ENCODE data around the gene HOTAIR.
A peak's percentile ranks its signal among the peaks of the same experiment; 100 is the strongest.

HOTAIR gene

GRCh38 chr12:54011665-54012532 is 37.1 kb upstream of the HOTAIR start:
- DNase-seq (ENCODE audit: low read depth), result no peak

DNA sequence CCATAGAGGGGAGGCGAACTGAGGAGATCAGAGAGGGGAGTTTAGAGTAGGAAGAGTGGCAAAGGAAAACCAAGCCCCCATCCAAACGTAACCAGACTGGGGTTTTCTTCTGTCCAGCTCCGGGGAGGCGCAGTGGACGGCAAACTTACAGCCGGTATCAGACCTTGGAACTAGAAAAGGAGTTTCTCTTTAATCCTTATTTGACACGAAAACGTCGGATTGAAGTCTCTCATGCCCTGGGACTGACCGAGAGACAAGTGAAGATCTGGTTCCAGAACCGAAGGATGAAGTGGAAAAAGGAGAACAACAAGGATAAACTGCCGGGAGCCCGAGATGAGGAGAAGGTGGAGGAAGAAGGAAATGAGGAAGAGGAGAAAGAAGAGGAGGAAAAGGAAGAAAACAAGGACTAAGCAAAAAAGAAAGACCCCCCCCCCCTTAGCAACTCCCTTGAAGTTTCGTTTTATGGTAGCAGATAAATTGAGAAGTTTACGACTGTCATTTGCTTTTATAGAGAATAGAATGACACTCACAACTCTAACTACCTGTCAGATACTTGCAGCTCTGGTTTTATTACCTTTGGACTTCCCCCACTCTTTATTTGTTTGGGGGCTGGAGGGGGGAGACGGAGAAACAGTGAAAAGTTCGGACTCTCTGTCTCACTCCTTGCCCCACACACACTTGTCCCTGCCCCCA is 36.4 kb upstream of the HOTAIR start:
- DNase-seq (ENCODE audit: low read depth), result no peak

- no peak for DNase-seq (ENCODE audit: low read depth)
These were observed 35.6 kb upstream of the HOTAIR start for GRCh38 chr12:54010053-54010971.

GRCh38 chr12:54009171-54010052 is 34.7 kb upstream of the HOTAIR start:
- no peak for DNase-seq (ENCODE audit: low read depth)

DNA sequence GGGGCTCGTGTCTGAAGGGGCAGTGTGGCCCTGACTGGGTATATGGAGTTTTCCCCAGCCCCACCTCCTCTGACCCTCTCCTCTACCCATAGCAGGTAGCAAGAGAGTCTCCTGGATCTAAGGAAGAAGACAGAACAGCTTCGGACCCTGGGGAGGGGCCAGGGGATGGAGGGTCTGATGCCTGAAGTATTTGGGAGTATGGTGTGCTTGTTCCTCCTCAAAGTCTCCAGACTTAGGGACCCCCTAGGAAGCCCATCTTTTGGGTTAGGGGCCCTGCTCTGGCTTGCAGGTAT is 33.5 kb upstream of the HOTAIR start:
- no peak for DNase-seq (ENCODE audit: low read depth)

- no peak for DNase-seq (ENCODE audit: low read depth)
These were observed 32.9 kb upstream of the HOTAIR start for GRCh38 chr12:54007538-54008259.

DNA sequence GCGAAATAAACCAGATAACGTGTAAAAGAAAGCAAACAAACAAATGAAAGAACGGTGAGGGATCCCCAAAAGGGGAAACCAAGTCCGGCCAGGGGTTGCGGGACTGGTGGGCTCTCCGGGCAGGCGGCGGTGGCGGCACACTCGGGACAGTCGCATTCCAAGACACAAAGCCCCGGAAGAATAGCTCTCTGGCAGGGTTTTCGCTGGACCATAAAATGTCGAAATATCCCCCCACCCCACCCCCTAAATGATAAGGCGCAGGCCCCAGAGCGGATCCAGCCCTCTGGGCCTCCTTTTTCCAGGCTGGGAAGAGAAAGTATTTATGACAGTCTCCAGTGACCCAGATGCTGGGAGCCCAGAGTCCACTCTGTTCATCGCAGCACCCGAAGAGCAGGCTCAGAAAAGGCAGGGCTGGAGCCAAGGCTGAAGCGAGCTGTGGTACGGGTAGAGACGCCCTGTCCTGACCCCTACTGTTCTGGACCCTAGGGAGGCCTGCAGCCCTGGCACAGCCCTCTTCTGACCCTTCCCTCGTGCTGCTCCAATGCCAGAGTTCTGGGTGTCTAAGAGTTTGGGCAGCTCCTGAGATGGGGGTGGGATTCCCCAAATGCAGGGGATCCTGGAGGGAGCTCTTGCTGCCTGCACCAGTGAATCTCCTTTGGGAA is 31.9 kb upstream of the HOTAIR start:
- no peak for DNase-seq (ENCODE audit: low read depth)

DNA sequence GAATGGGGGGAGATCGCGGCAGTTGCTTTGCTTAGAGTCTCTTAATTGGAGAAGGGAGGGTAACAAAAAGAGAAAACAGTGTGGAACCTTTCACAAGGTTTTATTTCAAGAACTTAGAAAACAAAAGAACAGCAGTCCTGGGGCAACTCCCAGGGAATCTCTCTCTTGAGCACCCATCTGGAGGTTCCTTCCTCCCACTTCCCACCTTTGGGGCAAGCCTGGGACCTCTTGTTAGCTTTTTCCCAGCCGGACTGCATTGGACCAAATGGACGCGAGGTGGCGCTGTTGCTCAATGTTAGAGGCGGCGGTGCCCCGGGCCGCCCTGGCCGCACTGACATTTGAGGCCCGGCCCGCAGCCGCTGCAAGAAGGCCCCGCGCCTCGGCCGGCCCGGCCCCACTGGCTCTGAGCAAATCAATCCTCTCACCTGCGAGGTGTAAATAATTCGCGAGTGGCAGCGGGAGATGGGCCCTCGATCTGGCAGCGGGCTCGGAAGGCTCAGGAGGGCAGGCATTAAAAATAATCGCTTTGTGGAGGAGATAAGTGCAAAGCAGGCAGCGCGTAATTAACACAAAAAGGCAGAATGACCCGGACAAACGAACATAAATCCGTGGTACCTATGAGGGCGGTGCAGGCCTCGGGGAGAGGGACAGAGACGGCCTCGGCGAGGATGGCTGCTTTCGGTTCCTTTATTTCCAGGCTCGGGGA is 31.3 kb upstream of the HOTAIR start:
- DNase-seq (ENCODE audit: low read depth), result peak; percentile 89

GRCh38 chr12:54005531-54005852 is 30.7 kb upstream of the HOTAIR start:
- DNase-seq (ENCODE audit: low read depth), result no peak

- DNase-seq (ENCODE audit: low read depth), result no peak
These were observed 30.2 kb upstream of the HOTAIR start for GRCh38 chr12:54004841-54005530.

DNA sequence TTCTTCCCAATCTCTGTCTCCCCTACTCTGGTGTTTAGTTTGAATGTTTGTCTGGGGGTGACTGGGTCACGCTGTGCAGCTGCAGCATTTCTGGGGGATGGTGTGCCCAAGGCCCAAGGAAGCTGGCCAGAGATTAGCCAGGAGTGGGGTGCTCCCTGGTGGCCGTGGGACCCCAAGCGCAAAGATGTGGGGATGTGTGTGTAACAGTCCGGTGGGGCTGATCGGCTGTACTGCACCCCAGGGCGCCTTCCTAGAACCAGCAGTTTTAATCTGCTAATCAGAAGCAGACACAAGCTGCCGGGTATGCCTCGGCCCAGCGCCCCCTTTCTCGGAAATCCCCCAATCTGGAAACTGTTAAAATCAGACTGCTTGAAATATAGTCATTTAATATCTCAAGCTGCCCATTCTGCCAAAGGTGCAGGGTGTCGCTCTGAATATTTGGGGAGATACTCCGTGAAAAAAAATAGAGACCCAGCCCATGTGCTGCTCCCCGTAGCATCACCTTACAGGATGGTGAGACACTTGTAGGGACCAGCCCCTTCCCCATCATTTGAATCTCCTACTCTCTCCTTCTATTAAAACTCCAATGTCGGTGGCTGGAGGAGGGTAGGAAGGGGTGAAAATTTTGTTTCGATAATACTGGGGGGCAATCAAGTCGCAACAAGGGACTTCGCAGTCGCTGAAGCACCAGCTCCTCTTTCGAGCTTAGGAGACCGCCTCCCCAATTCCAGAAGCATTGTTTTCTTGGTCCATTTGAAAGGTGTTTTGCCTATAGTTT is 29.5 kb upstream of the HOTAIR start:
- no peak for DNase-seq (ENCODE audit: low read depth)

GRCh38 chr12:54003625-54004024 is 28.9 kb upstream of the HOTAIR start:
- no peak for DNase-seq (ENCODE audit: low read depth)

- no peak for DNase-seq (ENCODE audit: low read depth)
These were observed 28.2 kb upstream of the HOTAIR start for GRCh38 chr12:54002915-54003389.

GRCh38 chr12:54002278-54002914 is 27.6 kb upstream of the HOTAIR start:
- DNase-seq (ENCODE audit: low read depth), result no peak

GRCh38 chr12:54001283-54002187 is 26.8 kb upstream of the HOTAIR start:
- no peak for DNase-seq (ENCODE audit: low read depth)
